Measurements from ENCODE around the gene TRPM3.

- TF ChIP-seq, protein P1, sequence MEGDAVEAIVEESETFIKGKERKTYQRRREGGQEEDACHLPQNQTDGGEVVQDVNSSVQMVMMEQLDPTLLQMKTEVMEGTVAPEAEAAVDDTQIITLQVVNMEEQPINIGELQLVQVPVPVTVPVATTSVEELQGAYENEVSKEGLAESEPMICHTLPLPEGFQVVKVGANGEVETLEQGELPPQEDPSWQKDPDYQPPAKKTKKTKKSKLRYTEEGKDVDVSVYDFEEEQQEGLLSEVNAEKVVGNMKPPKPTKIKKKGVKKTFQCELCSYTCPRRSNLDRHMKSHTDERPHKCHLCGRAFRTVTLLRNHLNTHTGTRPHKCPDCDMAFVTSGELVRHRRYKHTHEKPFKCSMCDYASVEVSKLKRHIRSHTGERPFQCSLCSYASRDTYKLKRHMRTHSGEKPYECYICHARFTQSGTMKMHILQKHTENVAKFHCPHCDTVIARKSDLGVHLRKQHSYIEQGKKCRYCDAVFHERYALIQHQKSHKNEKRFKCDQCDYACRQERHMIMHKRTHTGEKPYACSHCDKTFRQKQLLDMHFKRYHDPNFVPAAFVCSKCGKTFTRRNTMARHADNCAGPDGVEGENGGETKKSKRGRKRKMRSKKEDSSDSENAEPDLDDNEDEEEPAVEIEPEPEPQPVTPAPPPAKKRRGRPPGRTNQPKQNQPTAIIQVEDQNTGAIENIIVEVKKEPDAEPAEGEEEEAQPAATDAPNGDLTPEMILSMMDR (tag by site-specific recombination; IDR thresholded peaks at IDR 0.05), result no peak
- TF ChIP-seq ZNF670 (tag by site-specific recombination; IDR thresholded peaks at IDR 0.05; ENCODE audit: low read depth) (no peak), ZNF404 (tag by site-specific recombination; IDR thresholded peaks at IDR 0.05) (no peak), TSHZ1 (tag by site-specific recombination; IDR thresholded peaks at IDR 0.05; ENCODE audit: borderline replicate concordance) (no peak), YY1 (tag by site-specific recombination; IDR thresholded peaks at IDR 0.05) (no peak), ZSCAN30 (tag by site-specific recombination; IDR thresholded peaks at IDR 0.05) (no peak), RBAK (tag by site-specific recombination; IDR thresholded peaks at IDR 0.05) (no peak), REPIN1 (tag by site-specific recombination; IDR thresholded peaks at IDR 0.05; ENCODE audit: low read depth) (no peak)
- TF ChIP-seq, protein P2, sequence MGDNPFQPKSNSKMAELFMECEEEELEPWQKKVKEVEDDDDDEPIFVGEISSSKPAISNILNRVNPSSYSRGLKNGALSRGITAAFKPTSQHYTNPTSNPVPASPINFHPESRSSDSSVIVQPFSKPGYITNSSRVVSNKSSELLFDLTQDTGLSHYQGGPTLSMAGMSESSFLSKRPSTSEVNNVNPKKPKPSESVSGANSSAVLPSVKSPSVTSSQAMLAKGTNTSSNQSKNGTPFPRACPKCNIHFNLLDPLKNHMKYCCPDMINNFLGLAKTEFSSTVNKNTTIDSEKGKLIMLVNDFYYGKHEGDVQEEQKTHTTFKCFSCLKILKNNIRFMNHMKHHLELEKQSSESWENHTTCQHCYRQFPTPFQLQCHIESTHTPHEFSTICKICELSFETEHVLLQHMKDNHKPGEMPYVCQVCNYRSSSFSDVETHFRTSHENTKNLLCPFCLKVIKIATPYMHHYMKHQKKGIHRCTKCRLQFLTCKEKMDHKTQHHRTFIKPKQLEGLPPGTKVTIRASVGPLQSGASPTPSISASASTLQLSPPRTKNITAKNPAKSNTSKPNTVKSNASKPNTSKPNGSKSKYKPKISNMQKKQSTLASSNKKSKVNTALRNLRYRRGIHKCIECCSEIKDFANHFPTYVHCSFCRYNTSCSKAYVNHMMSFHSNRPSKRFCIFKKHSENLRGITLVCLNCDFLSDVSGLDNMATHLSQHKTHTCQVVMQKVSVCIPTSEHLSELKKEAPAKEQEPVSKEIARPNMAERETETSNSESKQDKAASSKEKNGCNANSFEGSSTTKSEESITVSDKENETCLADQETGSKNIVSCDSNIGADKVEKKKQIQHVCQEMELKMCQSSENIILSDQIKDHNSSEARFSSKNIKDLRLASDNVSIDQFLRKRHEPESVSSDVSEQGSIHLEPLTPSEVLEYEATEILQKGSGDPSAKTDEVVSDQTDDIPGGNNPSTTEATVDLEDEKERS (tag by site-specific recombination; IDR thresholded peaks at IDR 0.05), result no peak
- TF ChIP-seq, protein P3, sequence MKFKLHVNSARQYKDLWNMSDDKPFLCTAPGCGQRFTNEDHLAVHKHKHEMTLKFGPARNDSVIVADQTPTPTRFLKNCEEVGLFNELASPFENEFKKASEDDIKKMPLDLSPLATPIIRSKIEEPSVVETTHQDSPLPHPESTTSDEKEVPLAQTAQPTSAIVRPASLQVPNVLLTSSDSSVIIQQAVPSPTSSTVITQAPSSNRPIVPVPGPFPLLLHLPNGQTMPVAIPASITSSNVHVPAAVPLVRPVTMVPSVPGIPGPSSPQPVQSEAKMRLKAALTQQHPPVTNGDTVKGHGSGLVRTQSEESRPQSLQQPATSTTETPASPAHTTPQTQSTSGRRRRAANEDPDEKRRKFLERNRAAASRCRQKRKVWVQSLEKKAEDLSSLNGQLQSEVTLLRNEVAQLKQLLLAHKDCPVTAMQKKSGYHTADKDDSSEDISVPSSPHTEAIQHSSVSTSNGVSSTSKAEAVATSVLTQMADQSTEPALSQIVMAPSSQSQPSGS (tag by site-specific recombination; IDR thresholded peaks at IDR 0.05; ENCODE audit: low read depth), result no peak
- TF ChIP-seq, protein P4, sequence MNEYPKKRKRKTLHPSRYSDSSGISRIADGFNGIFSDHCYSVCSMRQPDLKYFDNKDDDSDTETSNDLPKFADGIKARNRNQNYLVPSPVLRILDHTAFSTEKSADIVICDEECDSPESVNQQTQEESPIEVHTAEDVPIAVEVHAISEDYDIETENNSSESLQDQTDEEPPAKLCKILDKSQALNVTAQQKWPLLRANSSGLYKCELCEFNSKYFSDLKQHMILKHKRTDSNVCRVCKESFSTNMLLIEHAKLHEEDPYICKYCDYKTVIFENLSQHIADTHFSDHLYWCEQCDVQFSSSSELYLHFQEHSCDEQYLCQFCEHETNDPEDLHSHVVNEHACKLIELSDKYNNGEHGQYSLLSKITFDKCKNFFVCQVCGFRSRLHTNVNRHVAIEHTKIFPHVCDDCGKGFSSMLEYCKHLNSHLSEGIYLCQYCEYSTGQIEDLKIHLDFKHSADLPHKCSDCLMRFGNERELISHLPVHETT (tag by site-specific recombination; IDR thresholded peaks at IDR 0.05), result no peak
- TF ChIP-seq, protein P5, sequence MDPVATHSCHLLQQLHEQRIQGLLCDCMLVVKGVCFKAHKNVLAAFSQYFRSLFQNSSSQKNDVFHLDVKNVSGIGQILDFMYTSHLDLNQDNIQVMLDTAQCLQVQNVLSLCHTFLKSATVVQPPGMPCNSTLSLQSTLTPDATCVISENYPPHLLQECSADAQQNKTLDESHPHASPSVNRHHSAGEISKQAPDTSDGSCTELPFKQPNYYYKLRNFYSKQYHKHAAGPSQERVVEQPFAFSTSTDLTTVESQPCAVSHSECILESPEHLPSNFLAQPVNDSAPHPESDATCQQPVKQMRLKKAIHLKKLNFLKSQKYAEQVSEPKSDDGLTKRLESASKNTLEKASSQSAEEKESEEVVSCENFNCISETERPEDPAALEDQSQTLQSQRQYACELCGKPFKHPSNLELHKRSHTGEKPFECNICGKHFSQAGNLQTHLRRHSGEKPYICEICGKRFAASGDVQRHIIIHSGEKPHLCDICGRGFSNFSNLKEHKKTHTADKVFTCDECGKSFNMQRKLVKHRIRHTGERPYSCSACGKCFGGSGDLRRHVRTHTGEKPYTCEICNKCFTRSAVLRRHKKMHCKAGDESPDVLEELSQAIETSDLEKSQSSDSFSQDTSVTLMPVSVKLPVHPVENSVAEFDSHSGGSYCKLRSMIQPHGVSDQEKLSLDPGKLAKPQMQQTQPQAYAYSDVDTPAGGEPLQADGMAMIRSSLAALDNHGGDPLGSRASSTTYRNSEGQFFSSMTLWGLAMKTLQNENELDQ (tag by site-specific recombination; IDR thresholded peaks at IDR 0.05; ENCODE audit: low read depth), result no peak
These were observed 227.8 kb downstream of the TRPM3 start for GRCh38 chr9:70893580-70894122.
